PC-9 (cell line): Measurements from ENCODE around the gene TMEM45A. TPM values are rescaled to one million over a fixed set of nuclear protein-coding genes. Genes with fewer than 3 reads are reported as not detected.
"Not testable (repeated sequence)": the region's sequence is repeated elsewhere in the genome, so short reads cannot be mapped to it uniquely, and the experiment has no call there.

Experiments
- BruUV-seq: library from RNA; stranded (reverse); fragments of 400-500 nt; replicated peaks from 2 replicates; lab custom pipeline; 2021; lab: Mats Ljungman, UMichigan
- CTCF ChIA-PET: fragments of 300-600 bp; sonication (Branson Sonifier 250); formaldehyde crosslinking; loops from one replicate; lab custom pipeline; 2022; ENCODE audit warnings: antibody characterized with exemption; lab: Charles Lee
- POLR2A ChIA-PET: fragments of 300-600 bp; sonication (Branson Sonifier 250); formaldehyde crosslinking; loops from one replicate; lab custom pipeline; 2022; ENCODE audit warnings: antibody characterized with exemption; ENCODE audit not compliant: unreplicated experiment; lab: Charles Lee
- DNase-seq, 2 experiments: peaks; one replicate each; pipeline versions ENCODE4 v3.0.0 to v3.0.0-alpha.2; 2015 to 2022; ENCODE audit warnings: mixed read lengths in 1 of 2
- H2AFZ ChIP-seq: fragments of 200-600 bp; sonication (generic); 2 replicates; pipeline ENCODE4 v1.8.1; 2017; ENCODE audit warnings: antibody characterized with exemption
- H3F3A ChIP-seq: fragments of 200-600 bp; sonication (generic); 2 replicates; pipeline ENCODE4 v1.8.1; 2017; ENCODE audit warnings: antibody characterized with exemption, mild to moderate bottlenecking, low read depth; ENCODE audit not compliant: insufficient read depth
- H3K27ac ChIP-seq: fragments of 200-600 bp; sonication (generic); 2 replicates; pipeline ENCODE4 v1.6.1; 2016; ENCODE audit warnings: mixed run types
- H3K27me3 ChIP-seq: fragments of 200-600 bp; sonication (generic); 2 replicates; pipeline ENCODE4 v1.6.1; 2016; ENCODE audit warnings: low read depth, mixed run types; ENCODE audit not compliant: insufficient read depth
- H3K36me3 ChIP-seq: fragments of 200-600 bp; sonication (generic); 2 replicates; pipeline ENCODE4 v1.6.1; 2016; ENCODE audit warnings: low read depth, mixed run types
- H3K4me1 ChIP-seq: fragments of 200-600 bp; sonication (generic); replicated peaks from 2 replicates; pipeline ENCODE4 v1.6.1; 2016; ENCODE audit warnings: mixed run types; ENCODE audit not compliant: insufficient read depth
- H3K4me2 ChIP-seq: fragments of 200-600 bp; sonication (generic); 2 replicates; pipeline ENCODE4 v1.6.1; 2017; ENCODE audit warnings: mixed run types
- H3K4me3 ChIP-seq: fragments of 200-600 bp; sonication (generic); 2 replicates; pipeline ENCODE4 v1.6.1; 2016; ENCODE audit warnings: mixed run types
- H3K79me2 ChIP-seq: fragments of 200-600 bp; sonication (generic); 2 replicates; pipeline ENCODE4 v1.6.1; 2017; ENCODE audit warnings: low read depth, mixed run types
- H3K9me2 ChIP-seq: fragments of 200-600 bp; sonication (generic); 2 replicates; pipeline ENCODE4 v1.8.1; 2017; ENCODE audit warnings: mild to moderate bottlenecking; ENCODE audit not compliant: insufficient read depth
- H3K9me3 ChIP-seq: fragments of 200-600 bp; sonication (generic); 2 replicates; pipeline ENCODE4 v1.8.1; 2016; ENCODE audit warnings: low read depth; ENCODE audit not compliant: insufficient read depth
- H4K20me1 ChIP-seq: fragments of 200-600 bp; sonication (generic); 2 replicates; pipeline ENCODE4 v1.8.1; 2017; ENCODE audit not compliant: insufficient read depth
- CTCF ChIP-seq: fragments of 200-600 bp; sonication (generic); conservative IDR thresholded peaks from 2 replicates; pipeline ENCODE4 v1.6.1; 2017; ENCODE audit warnings: mixed run types, antibody characterized with exemption, mild to moderate bottlenecking, moderate library complexity
- EZH2 ChIP-seq: fragments of 200-600 bp; sonication (generic); IDR thresholded peaks from 2 replicates; pipeline ENCODE4 v1.8.0; 2017; ENCODE audit warnings: antibody characterized with exemption, low read depth
- intact Hi-C: fragments of 100-400 bp; cut with micrococcal nuclease; formaldehyde crosslinking; loops from one replicate; pipeline ENCODE4 v1.10.0; 2022; ENCODE audit not compliant: unreplicated experiment
- total RNA-seq: library from RNA; stranded (reverse); gene quantifications from 2 replicates; pipeline ENCODE4 v1.2.3, GENCODE V29; 2021

TMEM45A gene
- total RNA-seq, 1 experiment from 2014 or later, result 31.1 TPM

GRCh38 chr3:100470951-100471350 is 21.5 kb upstream of the TMEM45A start:
- H3K9me2 ChIP-seq, result no peaks in the 10 kb centered on the region
- intact Hi-C loops, result no loop called here
- H3K9me3 ChIP-seq, result peaks cover 4% of the 10 kb centered on the region; the same call in 1 of the 2 replicates
- ChIA-PET CTCF (no interaction called here), POLR2A (no interaction called here)
- no peak overlapping the region for H3K4me2 ChIP-seq
- no peaks in the 10 kb centered on the region for H3K4me1 ChIP-seq
- no peak overlapping the region for H3K4me3 ChIP-seq
- H3F3A ChIP-seq, result no peaks in the 10 kb centered on the region
- H3K27ac ChIP-seq, result no peak overlapping the region
- TF ChIP-seq EZH2 (no peak), CTCF (no peak)
- no peaks in the 10 kb centered on the region for H3K79me2 ChIP-seq
- H4K20me1 ChIP-seq, result no peaks in the 10 kb centered on the region
- no peaks in the 10 kb centered on the region for H3K27me3 ChIP-seq
- DNase-seq, result no peak
- H2AFZ ChIP-seq, result no peak overlapping the region
- no peaks in the 10 kb centered on the region for H3K36me3 ChIP-seq
- no TSS peak for BruUV-seq

- H4K20me1 ChIP-seq, result no peaks in the 10 kb centered on the region
- intact Hi-C loops, result no loop called here
- no peak for DNase-seq
- H3K27ac ChIP-seq, result no peak overlapping the region
- H3K4me1 ChIP-seq, result no peaks in the 10 kb centered on the region
- ChIA-PET CTCF (no interaction called here), POLR2A (no interaction called here)
- H3K9me3 ChIP-seq, result peaks cover 4% of the 10 kb centered on the region; the same call in 1 of the 2 replicates
- BruUV-seq, result no TSS peak
- H3K79me2 ChIP-seq, result no peaks in the 10 kb centered on the region
- no peak for TF ChIP-seq CTCF
- TF ChIP-seq EZH2, result no peak
- no peak overlapping the region for H2AFZ ChIP-seq
- H3K36me3 ChIP-seq, result no peaks in the 10 kb centered on the region
- no peaks in the 10 kb centered on the region for H3F3A ChIP-seq
- no peak overlapping the region for H3K4me3 ChIP-seq
- no peak overlapping the region for H3K4me2 ChIP-seq
- no peaks in the 10 kb centered on the region for H3K27me3 ChIP-seq
- H3K9me2 ChIP-seq, result no peaks in the 10 kb centered on the region
Measured at GRCh38 chr3:100471444-100471843, 21.0 kb upstream of the TMEM45A start.

- intact Hi-C loops, H3K27ac ChIP-seq, H3K4me1 ChIP-seq, H3K4me2 ChIP-seq, POLR2A ChIA-PET, H2AFZ ChIP-seq, H3K36me3 ChIP-seq, H3K9me2 ChIP-seq, H4K20me1 ChIP-seq, H3K9me3 ChIP-seq, CTCF ChIA-PET, H3F3A ChIP-seq, H3K4me3 ChIP-seq, DNase-seq, H3K27me3 ChIP-seq, BruUV-seq, H3K79me2 ChIP-seq: not testable (repeated sequence)
Measured at GRCh38 chr3:100477851-100478360, 14.5 kb upstream of the TMEM45A start.

GRCh38 chr3:100478521-100478920 is 13.9 kb upstream of the TMEM45A start:
- H3K9me2 ChIP-seq, H3K4me3 ChIP-seq, H3K4me1 ChIP-seq, H3K4me2 ChIP-seq, DNase-seq, H2AFZ ChIP-seq, CTCF ChIA-PET, BruUV-seq, intact Hi-C loops, H3K36me3 ChIP-seq, H3K27ac ChIP-seq, H4K20me1 ChIP-seq, H3F3A ChIP-seq, H3K27me3 ChIP-seq, H3K79me2 ChIP-seq, H3K9me3 ChIP-seq: not testable (repeated sequence)
- POLR2A ChIA-PET, result interaction anchor here (0.7 kb wide), 1 partner anchor 45 kb away, joined by 3 read pairs; no protein-coding TSS in a partner anchor
